SK-N-SH (cell line): ENCODE measurements around the gene LIG1. TPM values are rescaled to one million over a fixed set of nuclear protein-coding genes. Genes with fewer than 3 reads are reported as not detected.

Source experiments
- CTCF ChIA-PET: fragments of 300-600, 350-600 bp; formaldehyde crosslinking; extraction: SDS; loops from one replicate; lab custom pipeline; 2021; lab: Yijun Ruan, JAX
- POLR2A ChIA-PET: fragments of 350-600 bp; sonication (Branson Sonifier 250); formaldehyde crosslinking; extraction: SDS; loops from one replicate; lab custom pipeline; 2020; ENCODE audit warnings: antibody characterized with exemption, inconsistent platforms; lab: Yijun Ruan, JAX
- DNase-seq: peaks from one replicate; pipeline ENCODE4 v3.0.0; 2012
- H2AFZ ChIP-seq: fragments of 200-600 bp; sonication (generic); 2 replicates; pipeline ENCODE4 v1.8.1; 2016; ENCODE audit warnings: antibody characterized with exemption, mild to moderate bottlenecking, low read depth
- H3F3A ChIP-seq: fragments of 200-600 bp; sonication (generic); replicated peaks from 2 replicates; pipeline ENCODE3; 2016; ENCODE audit warnings: antibody characterized with exemption, mild to moderate bottlenecking; ENCODE audit not compliant: insufficient read depth
- H3K27ac ChIP-seq, 2 experiments: fragments of 200-500 bp in 1 of 2; fragments of 200-600 bp in 1 of 2; sonication (Bioruptor generic) in 1 of 2; sonication (generic), shearing (Covaris generic) in 1 of 2; 2 replicates each; pipeline versions ENCODE4 v1.5.1 to v1.6.1; 2014 to 2016; ENCODE audit warnings: low read depth in 2 of 2, inconsistent platforms in 1 of 2, low read length in 1 of 2, mild to moderate bottlenecking in 1 of 2, mixed read lengths in 1 of 2
- H3K27me3 ChIP-seq: fragments of 200-600 bp; sonication (generic), shearing (Covaris generic); 2 replicates; pipeline ENCODE4 v1.6.1; 2016; ENCODE audit warnings: mixed run types; ENCODE audit not compliant: insufficient read depth
- H3K36me3 ChIP-seq, 2 experiments: fragments of 200-500 bp in 1 of 2; fragments of 200-600 bp in 1 of 2; sonication (Bioruptor generic) in 1 of 2; sonication (generic) in 1 of 2; replicated peaks in 1 of 2; 2 replicates each; pipeline versions ENCODE3 to v1.5.1; 2014 to 2016; ENCODE audit warnings: low read length in 1 of 2, mild to moderate bottlenecking in 1 of 2; ENCODE audit not compliant: insufficient read depth in 2 of 2, control insufficient read depth in 1 of 2
- H3K4me1 ChIP-seq, 2 experiments: fragments of 200-500 bp in 1 of 2; fragments of 200-600 bp in 1 of 2; sonication (Bioruptor generic) in 1 of 2; sonication (generic), shearing (Covaris generic) in 1 of 2; 2 replicates each; pipeline versions ENCODE4 v1.5.1 to v1.6.1; 2014 to 2016; ENCODE audit warnings: low read depth in 1 of 2, low read length in 1 of 2, mixed run types in 1 of 2; ENCODE audit not compliant: insufficient read depth in 2 of 2, control insufficient read depth in 1 of 2
- H3K4me2 ChIP-seq: fragments of 200-600 bp; sonication (generic), shearing (Covaris generic); 2 replicates; pipeline ENCODE4 v1.6.1; 2017; ENCODE audit warnings: mixed run types
- H3K4me3 ChIP-seq, 2 experiments: fragments of 200-500 bp in 1 of 2; fragments of 200-600 bp in 1 of 2; sonication (Bioruptor generic) in 1 of 2; sonication (generic), shearing (Covaris generic) in 1 of 2; 2 replicates each; pipeline versions ENCODE4 v1.5.1 to v1.8.1; 2014 to 2016; ENCODE audit warnings: low read depth in 2 of 2, inconsistent platforms in 1 of 2, low read length in 1 of 2, mild to moderate bottlenecking in 1 of 2, mixed read lengths in 1 of 2, moderate library complexity in 1 of 2
- H3K79me2 ChIP-seq: fragments of 200-600 bp; sonication (generic); 2 replicates; pipeline ENCODE4 v1.8.1; 2017; ENCODE audit warnings: mild to moderate bottlenecking; ENCODE audit not compliant: insufficient read depth
- H3K9ac ChIP-seq: fragments of 200-600 bp; sonication (generic); 2 replicates; pipeline ENCODE4 v1.6.1; 2017; ENCODE audit warnings: mixed run types
- H3K9me2 ChIP-seq: fragments of 200-600 bp; sonication (generic); 2 replicates; pipeline ENCODE4 v1.6.1; 2017; ENCODE audit warnings: mixed run types
- H3K9me3 ChIP-seq: fragments of 200-600 bp; sonication (generic); 2 replicates; pipeline ENCODE4 v1.6.1; 2017; ENCODE audit warnings: mixed run types, mild to moderate bottlenecking, moderate library complexity
- H4K20me1 ChIP-seq: fragments of 200-600 bp; sonication (generic); 2 replicates; pipeline ENCODE4 v1.6.1; 2017; ENCODE audit warnings: mild to moderate bottlenecking, mixed run types; ENCODE audit not compliant: insufficient read depth
- ELF1 ChIP-seq: IDR thresholded peaks from 2 replicates; pipeline ENCODE4 v1.4.0; 2012
- EP300 ChIP-seq, 2 experiments: IDR thresholded peaks; 2 replicates each; pipeline versions ENCODE4 v1.4.0 to v1.6.1; 2012; ENCODE audit warnings: borderline replicate concordance in 1 of 2, low read depth in 1 of 2, low read length in 1 of 2
- EZH2phosphoT487 ChIP-seq: fragments of 200-600 bp; sonication (generic); IDR thresholded peaks from 2 replicates; pipeline ENCODE4 v1.6.1; 2017; ENCODE audit warnings: low read depth, mixed run types, mild to moderate bottlenecking, antibody characterized with exemption, moderate library complexity, borderline replicate concordance
- FOSL2 ChIP-seq: IDR thresholded peaks from 2 replicates; pipeline ENCODE4 v1.4.0; 2012; ENCODE audit warnings: low read depth, mild to moderate bottlenecking, moderate library complexity, borderline replicate concordance
- GATA2 ChIP-seq: sonication (generic); formaldehyde crosslinking; IDR thresholded peaks from 2 replicates; pipeline ENCODE4 v1.5.0; 2020; ENCODE audit warnings: mild to moderate bottlenecking, missing genetic modification reagents
- IRF3 ChIP-seq: fragments of 150-350 bp; IDR thresholded peaks from 2 replicates; pipeline ENCODE4 v1.6.1; 2016; ENCODE audit warnings: mild to moderate bottlenecking, low read depth, low read length
- NFIC ChIP-seq: IDR thresholded peaks from 2 replicates; pipeline ENCODE4 v1.4.0; 2012; ENCODE audit warnings: borderline replicate concordance
- NRF1 ChIP-seq: IDR thresholded peaks from 2 replicates; pipeline ENCODE4 v1.6.1; 2012; ENCODE audit warnings: low read depth, mild to moderate bottlenecking, low read length
- PBX3 ChIP-seq: IDR thresholded peaks from 2 replicates; pipeline ENCODE4; 2012
- POLR2AphosphoS5 ChIP-seq: IDR thresholded peaks from 2 replicates; pipeline ENCODE4 v1.6.1; 2012; ENCODE audit warnings: low read depth, low read length
- RAD21 ChIP-seq: IDR thresholded peaks from 2 replicates; pipeline ENCODE4 v1.6.1; 2012; ENCODE audit warnings: mild to moderate bottlenecking, low read length
- RCOR1 ChIP-seq: fragments of 150-350 bp; IDR thresholded peaks from 2 replicates; pipeline ENCODE4 v1.6.1; 2017; ENCODE audit warnings: antibody characterized with exemption, low read length
- REST ChIP-seq: IDR thresholded peaks from 2 replicates; pipeline ENCODE4 v1.6.1; 2012; ENCODE audit warnings: mild to moderate bottlenecking, low read depth, low read length, moderate library complexity
- SMC3 ChIP-seq: IDR thresholded peaks from 2 replicates; pipeline ENCODE4 v1.6.1; 2012; ENCODE audit warnings: low read depth, low read length, improper control_type of control experiment
- TCF12 ChIP-seq: IDR thresholded peaks from 2 replicates; pipeline ENCODE4 v1.4.0; 2012
- USF1 ChIP-seq: IDR thresholded peaks from 2 replicates; pipeline ENCODE4 v1.4.0; 2012; ENCODE audit warnings: low read depth, borderline replicate concordance
- YY1 ChIP-seq: IDR thresholded peaks from 2 replicates; pipeline ENCODE4 v1.4.0; 2012; ENCODE audit warnings: low read depth, mild to moderate bottlenecking
- ZBTB33 ChIP-seq: IDR thresholded peaks from 2 replicates; pipeline ENCODE4 v1.4.0; 2012; ENCODE audit warnings: low read depth, borderline replicate concordance
- WGBS: methylation state at CpG from one replicate; pipeline ENCODE4 v1.1.6; 2017; ENCODE audit warnings: low lambda C conversion rate; 5-methylcytosine and 5-hydroxymethylcytosine counted together
- polyA plus RNA-seq, 3 experiments: library from polyadenylated mRNA; depleted of rRNA; stranded (reverse); fragments of >200 nt; gene quantifications; 2 replicates each; pipeline ENCODE4 v1.2.3, GENCODE V29; 2012

LIG1 gene
- polyA plus RNA-seq, 1 of the 3 experiments (the other 2 are of a cell fraction): 53.0 TPM

- Histone ChIP-seq H3K79me2 (no peaks in the 10 kb centered on the region), H3K9me2 (no peaks in the 10 kb centered on the region), H3K9me3 (no peaks in the 10 kb centered on the region), H3K27me3 (no peaks in the 10 kb centered on the region), H3K4me3 (no peak overlapping the region), H4K20me1 (no peaks in the 10 kb centered on the region), H3F3A (no peaks in the 10 kb centered on the region), H3K4me2 (no peak overlapping the region), H3K9ac (no peak overlapping the region), H2AFZ (no peak overlapping the region), H3K36me3 (peaks cover 3 to 13% of the 10 kb centered on the region in 2 experiments), H3K27ac (no peak overlapping the region), H3K4me1 (no peaks in the 10 kb centered on the region; a peak in 1 of 4 replicates)
- WGBS: 96% methylated on average over 13 of the region's 14 CpGs
- ChIA-PET CTCF (interaction anchor here (2.6 to 3.2 kb wide), 2 partner anchors 13 to 30 kb away, joined by 8 to 32 read pairs; partner anchors contain the start of gene PLA2G4C), POLR2A (no interaction called here)
- no peak for DNase-seq
- TF ChIP-seq NRF1 (no peak), ELF1 (no peak), NFIC (no peak), IRF3 (no peak)
These were observed 47.7 kb downstream of the LIG1 start for GRCh38 chr19:48122421-48122820.

GRCh38 chr19:48121909-48122371 lies 48.2 kb downstream of the LIG1 start:
- POLR2A ChIA-PET: no interaction called here
- Histone ChIP-seq H3K36me3 (peaks cover 3 to 13% of the 10 kb centered on the region in 2 experiments), H3K79me2 (no peaks in the 10 kb centered on the region), H3K4me1 (no peaks in the 10 kb centered on the region; a peak in 1 of 4 replicates), H3K27me3 (no peaks in the 10 kb centered on the region), H3F3A (no peaks in the 10 kb centered on the region), H3K27ac (no peak overlapping the region), H3K4me2 (no peak overlapping the region), H3K4me3 (no peak overlapping the region), H3K9me2 (no peaks in the 10 kb centered on the region), H3K9ac (no peak overlapping the region), H2AFZ (no peak overlapping the region), H3K9me3 (no peaks in the 10 kb centered on the region), H4K20me1 (no peaks in the 10 kb centered on the region)
- no peak for DNase-seq
- WGBS: 83% methylated on average over 9 of the region's 10 CpGs
- CTCF ChIA-PET: interaction anchor here (3.2 kb wide), 1 partner anchor 13 kb away, joined by 32 read pairs; the partner anchor contains the start of gene PLA2G4C
- TF ChIP-seq YY1: no peak
- no peak for TF ChIP-seq EP300 (IDR thresholded peaks at IDR 0.05; ENCODE audit: borderline replicate concordance in 1 of 2, low read depth in 1 of 2, low read length in 1 of 2)
- TF ChIP-seq EZH2phosphoT487: no peak
- TF ChIP-seq REST: no peak
- no peak for TF ChIP-seq RCOR1
- no peak for TF ChIP-seq PBX3
- TF ChIP-seq ZBTB33: no peak
- TF ChIP-seq POLR2AphosphoS5: no peak
- TF ChIP-seq RAD21: no peak
- TF ChIP-seq GATA2 (CRISPR knock-in tag): no peak
- no peak for TF ChIP-seq ELF1
- no peak for TF ChIP-seq IRF3
- TF ChIP-seq FOSL2: no peak
- no peak for TF ChIP-seq TCF12
- no peak for TF ChIP-seq SMC3
- no peak for TF ChIP-seq USF1
